Measurements from ENCODE around the gene SLC29A4.
"Not testable (repeated sequence)": the region's sequence is repeated elsewhere in the genome, so short reads cannot be mapped to it uniquely, and the experiment has no call there.

SLC29A4 gene

DNA sequence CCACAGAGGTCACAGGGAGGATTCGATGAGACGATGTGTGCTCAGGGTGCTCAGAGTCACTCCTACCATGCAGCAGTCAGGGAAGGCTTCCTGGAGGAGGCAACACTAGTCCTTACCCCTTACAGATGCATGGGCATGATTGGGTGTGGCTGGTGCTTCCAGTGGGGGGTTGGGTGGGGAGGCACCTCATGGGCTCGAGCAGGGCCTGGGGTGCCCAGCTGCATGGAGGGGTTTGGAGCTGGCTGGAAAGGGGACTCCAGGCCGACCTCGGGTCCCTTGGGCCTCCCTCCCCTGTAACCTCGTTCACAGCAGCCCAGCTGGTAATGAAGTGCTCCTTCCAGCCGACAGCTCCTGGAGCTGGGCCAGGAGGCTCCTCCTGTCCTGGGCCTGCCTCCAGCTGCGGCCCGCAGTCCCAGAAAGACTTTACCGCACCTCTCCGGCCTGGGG, 7.7 kb upstream of the SLC29A4 start:
- not testable (repeated sequence) for DNase-seq (ENCODE audit: low spot score)

DNA sequence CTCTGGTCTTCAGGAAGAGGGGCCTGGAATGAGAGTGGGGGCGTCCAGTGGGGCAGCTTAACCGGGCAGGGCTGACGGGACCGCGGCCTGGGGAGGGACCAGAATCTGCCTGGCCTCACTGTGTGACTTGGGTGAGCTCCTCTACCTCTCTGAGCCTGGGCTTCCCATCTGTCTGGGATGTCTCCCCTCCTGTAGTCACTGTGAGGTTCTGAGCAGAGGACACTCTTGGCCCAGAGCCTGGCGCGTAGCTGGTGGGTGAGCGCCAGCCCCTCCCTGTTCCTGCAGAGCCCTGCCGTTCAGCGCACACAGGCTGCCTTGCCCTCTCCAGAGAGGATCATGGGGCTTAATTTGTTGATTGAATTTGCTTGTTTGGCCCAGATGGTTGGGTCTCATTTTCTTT, 7.2 kb upstream of the SLC29A4 start:
- DNase-seq (ENCODE audit: low spot score): not testable (repeated sequence)

DNA sequence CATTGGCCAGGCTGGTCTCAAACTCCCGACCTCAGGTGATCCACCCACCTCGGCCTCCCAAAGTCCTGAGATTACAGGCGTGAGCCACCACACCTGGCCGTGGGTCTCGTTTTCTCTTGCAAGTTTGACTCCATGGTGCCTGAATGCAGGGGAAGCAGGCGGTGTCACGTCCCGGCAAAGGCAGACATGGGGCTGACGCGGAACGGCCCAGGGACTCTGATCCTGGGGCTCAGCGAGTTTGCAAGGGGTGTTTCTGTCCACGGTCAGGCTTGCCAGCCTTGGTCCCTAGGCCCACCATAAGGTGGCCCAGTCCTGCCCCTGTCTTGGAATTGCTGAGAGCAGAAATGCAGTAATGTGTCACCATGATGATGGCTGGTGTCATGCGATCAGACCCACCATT, 6.6 kb upstream of the SLC29A4 start:
- not testable (repeated sequence) for DNase-seq (ENCODE audit: low spot score)

DNA sequence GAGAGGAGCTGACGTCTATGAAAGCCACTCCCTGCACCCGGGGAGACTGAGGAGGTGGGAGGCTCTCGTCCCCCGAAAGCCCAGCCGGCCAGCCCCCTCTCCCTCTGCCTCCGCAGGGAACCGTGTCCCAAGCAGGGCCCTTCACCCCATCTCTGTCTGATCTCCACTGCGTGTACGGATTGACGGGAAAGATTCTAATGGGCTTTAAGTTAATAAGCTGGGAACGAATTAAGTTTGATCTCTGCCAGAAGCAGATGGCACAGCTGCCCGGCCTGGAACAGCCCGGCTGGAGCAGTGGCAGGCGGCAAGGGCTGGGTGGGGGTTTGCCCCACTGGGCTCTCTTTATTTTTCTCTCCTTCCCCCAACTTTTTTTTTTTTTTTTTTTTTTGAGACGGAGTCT, 6.1 kb upstream of the SLC29A4 start:
- DNase-seq (ENCODE audit: low spot score): no peak

DNA sequence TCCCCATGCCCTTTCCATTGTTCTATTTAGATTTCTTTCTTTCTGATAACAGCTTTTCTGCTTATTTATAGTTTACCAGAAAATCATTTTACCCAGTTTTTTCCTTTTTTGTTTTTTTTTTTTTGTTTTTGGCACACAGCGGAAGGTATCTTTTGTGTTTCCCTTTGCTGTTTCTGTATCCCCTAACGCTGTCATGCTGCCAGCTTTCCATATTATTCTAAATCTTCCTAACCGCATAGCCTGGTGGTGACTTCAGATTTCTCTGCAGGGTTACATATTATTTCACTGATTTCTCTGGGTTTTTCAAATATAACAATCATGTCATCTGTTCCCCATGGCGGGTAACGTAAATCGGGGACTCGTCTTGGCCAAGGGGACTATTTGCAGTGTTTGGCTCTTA, 4.0 kb upstream of the SLC29A4 start:
- no peak for DNase-seq (ENCODE audit: low spot score)

DNA sequence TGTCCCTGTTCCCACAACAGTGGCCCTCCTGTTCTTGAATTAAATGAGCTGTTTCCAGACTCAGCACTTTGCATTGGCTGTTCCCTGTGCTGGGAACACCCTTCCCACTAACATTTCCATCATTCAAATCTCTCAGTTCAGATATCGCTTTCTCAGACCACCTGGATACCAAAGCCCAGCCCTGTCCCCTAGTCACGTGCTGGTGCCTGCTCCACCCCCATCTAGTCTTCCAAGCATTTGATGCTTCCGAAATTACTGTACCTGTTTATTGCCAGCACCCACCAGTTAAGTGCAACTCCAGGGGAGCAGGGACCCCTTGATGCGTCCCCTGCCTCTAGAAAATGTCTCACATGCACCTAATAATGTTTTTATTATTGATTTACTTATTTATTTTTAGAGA, 3.0 kb upstream of the SLC29A4 start:
- DNase-seq (ENCODE audit: low spot score): no peak

DNA sequence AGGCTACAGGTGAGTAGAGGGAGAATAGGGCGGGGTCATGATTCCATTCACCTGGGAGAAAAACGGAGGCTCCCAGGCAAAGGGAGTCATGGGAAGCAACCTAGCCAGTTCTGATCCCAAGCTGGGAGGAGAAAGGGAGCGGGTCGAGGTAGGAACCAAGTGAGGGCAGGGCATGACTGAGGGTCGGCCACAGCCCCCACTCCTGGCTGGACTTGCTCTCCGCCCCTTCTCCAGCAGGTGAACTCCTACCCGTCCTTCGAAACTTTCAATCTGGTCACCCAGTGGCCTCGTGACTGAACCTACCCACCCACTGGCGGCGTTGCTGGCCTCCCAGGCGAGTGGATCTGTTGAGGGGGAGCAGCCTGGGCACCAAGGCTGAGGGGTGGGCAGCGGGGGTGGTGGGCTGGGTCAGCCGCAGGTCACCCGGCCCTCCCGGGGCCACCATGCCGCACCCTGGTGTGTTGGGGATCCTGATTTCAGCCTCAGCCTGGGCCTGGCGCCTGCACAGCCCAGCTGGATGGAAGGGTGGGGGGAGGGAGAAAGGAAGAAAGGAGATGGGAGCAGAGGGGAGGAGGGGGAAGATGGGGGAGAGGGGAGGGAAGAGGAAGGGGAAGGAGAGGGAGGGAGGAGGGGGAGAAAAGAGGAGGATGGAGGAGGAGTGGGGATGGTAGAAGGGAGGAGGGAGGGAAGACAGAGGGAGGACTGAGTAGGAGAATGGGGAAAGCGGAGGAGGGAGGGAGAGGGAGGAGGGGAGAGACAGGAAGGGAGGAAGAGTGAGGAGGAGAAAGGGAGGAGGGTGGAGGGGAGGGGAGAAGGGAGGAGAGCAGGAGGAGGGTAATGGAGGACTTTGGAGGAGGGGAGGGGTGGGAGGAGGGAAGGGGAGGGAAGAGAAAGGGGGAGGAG, 894 bp upstream of the SLC29A4 start:
- DNase-seq (ENCODE audit: low spot score): not testable (repeated sequence)

DNA sequence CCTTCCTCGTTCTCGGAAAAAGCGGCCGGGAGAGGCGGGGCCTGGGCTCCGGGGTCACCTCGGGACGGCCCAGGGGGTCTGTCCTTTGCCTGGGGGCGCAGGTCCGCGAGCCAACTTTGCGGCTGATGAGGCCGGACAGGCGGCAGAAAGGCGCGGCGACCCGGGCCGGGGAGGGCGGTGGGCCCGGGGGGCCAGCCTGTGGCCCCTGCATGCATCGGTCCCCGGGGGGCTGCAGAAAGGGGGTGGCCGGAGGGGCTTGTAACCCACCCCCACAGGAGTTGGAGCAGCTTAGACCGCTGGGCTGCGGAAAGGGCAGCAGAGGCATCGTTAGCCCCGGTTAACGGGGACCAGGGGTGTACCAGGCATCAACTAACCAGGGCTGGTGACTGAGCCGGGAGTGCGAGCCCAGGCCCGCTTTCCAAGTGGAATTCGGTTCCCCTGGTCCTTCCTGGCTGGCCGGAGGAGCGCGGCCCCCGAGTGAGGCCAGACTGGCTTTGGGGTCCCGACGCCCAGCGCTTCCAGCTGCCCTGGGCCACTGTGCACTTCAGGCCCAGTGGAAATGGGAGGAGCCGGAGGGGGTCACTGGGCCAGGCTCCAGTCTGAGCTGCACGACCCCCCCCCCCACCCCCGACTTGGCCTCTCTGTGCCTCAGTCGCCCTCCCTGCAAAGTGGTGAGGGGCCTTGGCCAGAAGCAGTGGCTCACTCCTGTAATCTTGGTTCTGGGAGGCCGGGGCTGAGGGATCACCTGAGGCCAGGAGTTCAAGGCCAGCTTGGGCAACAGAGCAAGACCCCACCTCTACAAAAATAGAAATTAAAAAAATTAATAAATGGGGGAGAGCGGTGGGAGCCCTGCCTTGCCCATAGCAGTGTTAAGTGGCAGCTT, 919 bp downstream of the SLC29A4 start:
- peak; percentile 36 for DNase-seq (ENCODE audit: low spot score)

DNA sequence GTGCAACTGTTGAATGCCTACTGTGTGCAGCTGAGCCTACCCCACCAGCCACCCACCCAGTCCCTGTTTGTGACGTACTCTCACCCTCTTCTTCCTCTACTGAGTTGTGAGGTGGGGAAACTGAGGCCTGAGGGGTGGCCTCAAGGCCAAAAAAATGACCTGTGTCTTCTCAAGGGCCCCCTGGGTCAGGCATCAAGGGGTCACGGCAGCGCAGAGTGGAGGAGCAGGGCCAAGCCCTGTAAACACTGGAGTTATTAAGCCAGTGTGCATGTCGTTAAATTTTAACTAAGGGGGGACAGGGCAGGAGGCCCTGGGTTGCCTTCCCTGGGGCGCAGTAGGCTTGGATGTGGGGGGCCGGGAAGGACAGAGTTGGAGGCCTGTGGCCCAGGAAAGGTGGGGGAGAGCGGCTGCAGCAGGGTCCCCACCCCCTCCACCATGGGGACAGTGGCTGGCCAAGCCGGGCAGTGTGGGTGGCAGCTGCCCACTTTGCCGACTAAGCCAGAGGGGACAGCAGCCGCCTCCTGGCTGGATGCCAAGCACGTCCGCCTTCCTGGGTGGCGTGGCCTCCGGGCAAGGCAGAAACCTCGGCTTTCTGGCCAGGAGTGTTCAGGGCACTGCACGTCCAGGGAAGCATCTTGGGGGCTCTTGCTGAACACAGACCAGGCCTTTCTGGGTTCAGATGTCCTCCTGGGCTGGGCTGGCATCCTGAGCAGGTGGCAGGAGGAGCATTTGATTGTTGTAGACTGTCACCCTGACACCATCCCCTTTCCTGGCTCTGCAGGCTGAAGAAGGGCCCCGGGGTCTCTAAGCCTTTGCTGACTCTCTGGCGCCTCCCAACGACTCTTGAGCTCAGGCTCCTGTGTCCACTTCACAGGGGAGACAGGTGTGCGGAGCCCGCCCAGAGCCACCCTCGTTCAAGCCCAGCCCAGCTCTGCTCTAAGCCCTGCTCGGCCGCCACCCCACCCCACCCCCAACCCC, 1.9 kb downstream of the SLC29A4 start:
- DNase-seq (ENCODE audit: low spot score): peak; percentile 84

DNA sequence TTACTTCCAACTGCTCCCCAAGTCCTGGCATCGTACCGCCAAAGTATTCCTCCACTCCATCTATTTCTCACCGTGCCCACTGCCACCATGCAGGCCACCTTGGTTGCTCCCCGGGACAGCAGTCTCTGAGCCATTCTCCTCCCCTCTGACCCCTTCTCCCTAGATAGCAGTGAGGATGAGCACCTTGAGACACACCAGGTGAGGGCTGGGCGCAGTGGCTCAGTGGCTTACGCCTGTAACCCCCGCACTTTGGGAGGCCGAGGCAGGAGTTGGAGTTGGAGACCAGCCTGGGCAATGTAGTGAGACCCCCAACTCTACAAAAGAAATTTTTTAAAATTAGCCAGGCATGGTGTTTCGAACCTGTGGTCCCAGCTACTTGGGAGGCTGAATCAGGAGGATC, 4.2 kb downstream of the SLC29A4 start:
- DNase-seq (ENCODE audit: low spot score): no peak

DNA sequence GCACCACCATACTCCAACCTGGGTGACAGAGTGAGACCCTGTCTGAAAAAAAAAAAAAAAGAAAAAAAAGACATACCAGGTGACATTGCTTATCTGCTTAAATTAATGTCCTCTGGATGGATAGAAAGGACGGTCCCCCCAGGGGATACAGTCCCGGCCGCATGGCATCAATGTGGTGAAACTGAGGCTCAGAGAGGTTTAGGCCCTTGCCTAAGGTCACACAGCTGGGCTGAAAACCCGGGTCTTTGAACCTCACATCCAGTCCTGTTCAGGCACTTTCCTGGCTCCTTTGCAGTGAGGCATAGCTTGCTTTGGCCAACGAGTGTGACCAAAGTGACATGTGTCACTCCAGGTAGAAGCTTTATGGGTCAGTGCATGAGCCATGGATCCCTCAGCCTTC, 4.6 kb downstream of the SLC29A4 start:
- DNase-seq (ENCODE audit: low spot score): not testable (repeated sequence)

DNA sequence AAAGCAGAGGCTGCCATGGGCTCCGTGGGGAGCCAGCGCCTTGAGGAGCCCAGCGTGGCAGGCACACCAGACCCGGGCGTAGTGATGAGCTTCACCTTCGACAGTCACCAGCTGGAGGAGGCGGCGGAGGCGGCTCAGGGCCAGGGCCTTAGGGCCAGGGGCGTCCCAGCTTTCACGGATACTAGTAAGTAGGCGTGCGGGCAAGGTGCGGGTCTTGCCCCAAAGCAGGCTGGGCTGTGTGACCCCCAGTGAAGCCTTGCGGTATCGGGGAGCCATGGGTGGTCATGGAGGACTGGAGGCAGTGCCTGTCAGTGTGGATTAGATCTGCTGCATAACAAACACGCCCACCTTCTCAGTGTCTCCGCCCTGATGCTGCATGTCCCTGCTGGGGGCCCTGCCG, 5.1 kb downstream of the SLC29A4 start:
- DNase-seq (ENCODE audit: low spot score): no peak

DNA sequence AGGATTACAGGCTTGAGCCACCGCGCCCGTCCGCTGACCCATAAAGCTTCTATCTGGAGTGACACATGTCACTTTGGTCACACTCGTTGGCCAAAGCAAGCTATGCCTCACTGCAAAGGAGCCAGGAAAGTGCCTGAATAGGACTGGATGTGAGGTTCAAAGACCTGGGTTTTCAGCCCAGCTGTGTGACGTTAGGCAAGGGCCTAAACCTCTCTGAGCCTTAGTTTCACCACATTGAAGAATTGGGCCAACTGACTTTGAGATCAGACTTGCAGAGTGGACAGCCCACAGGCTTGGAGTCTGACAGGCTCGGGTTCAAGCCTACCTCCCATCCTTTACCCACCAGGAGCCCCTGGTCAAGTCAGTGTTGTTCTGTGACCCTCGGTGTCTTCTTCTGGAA, 5.8 kb downstream of the SLC29A4 start:
- DNase-seq (ENCODE audit: low spot score): not testable (repeated sequence)

DNA sequence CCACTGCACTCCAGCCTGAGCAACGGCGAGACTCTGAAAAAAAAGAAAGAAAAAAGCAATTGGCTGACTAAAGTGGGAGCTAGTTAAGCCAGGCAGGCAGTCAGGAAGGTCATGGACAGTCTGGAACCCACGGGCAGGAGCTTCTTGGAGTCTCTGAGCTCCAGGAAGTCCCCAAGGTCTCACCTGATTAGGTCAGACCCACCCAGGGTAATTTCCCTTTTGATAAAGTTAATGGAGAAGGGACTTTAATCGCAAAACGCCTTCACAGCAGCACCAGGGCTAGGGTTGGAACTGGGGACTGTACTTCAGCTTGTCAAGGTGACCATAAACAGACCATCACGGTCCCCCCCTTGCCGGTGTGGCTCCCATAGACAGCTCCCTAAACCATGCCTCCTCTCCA, 6.6 kb downstream of the SLC29A4 start:
- DNase-seq (ENCODE audit: low spot score): no peak

DNA sequence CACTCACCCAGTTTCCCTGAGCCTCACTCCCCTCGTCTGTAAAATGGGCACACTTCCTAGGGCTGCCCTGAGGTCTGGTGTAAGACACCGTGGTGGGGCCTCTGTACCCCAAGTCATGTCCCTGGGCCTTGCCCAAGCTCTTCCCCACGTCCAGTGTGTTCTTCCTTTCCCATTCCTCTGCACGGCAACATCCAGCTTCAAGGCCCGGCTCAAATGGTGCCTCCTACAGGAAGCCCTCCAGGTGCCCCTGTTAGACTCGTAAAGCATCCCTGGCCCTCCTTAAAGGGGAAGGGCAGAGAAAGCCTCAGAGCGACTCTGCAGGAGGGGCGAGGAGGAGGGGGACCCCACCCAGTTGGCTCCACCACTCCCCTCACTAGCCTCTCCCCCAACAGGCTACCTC, 8.6 kb downstream of the SLC29A4 start:
- no peak for DNase-seq (ENCODE audit: low spot score)

DNA sequence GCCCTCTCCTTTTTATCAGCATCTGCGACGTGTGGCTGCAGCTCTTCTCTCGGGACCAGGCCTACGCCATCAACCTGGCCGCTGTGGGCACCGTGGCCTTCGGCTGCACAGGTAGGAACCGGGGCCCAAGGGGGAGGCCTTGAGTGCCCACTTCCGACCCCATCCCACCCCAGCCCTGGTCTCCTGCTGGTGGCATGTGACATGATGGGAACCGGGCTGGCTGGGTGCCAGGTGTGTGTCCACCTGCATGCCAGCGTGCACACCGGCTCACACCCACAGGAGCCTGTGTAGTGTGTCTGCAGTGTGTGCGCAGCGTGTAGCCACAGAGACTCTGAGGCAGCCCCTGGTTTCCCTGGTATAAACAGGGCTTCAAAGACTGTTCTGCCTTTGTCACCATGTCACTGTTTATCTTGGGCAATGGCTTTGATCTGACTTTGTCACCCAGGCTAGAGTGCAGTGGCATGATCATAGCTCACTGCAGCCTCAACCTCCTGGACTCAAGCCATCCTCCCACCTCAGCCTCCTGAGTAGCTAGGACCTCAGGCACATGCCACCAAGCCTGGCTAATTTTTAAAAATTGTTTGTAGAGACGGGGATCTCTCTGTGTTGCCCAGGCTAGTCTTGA, 9.1 kb downstream of the SLC29A4 start:
- not testable (repeated sequence) for DNase-seq (ENCODE audit: low spot score)

DNA sequence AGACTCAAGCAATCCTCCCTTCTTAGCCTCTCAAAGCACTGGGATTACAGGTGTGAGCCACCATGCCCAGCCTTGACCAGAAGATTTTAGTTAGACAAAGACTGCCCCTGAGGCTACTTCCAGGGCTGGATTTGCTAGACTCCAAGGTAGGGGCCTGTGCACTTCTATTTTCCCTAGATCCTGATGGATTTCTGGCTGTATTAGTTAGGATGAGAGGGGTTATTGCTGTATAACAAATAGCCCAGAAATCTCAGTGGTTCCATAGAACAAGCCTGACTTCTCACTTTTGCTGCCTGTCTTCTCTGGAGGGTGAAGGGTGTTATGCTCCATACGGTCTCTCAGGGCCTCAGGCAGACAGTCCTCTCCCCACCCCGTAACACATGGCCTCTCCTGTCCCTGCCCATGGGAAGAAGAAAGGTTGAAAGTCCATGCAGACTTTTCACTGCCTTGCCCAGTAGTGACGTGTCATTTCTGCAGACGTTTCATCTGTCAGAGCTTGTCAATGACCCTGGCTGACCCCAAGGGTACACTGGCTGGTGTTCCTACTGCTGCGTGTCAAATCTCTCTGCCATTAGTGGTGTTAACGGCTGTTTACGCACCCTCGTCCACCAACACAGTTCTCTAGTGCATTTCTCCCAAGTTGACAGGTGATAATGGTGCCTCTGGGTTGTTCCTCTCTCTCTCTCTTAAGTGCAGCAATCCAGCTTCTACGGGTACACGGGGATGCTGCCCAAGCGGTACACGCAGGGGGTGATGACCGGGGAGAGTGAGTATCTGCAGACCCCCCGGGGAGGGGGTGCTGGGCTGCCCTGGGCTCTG, 11.6 kb downstream of the SLC29A4 start:
- DNase-seq (ENCODE audit: low spot score): no peak

DNA sequence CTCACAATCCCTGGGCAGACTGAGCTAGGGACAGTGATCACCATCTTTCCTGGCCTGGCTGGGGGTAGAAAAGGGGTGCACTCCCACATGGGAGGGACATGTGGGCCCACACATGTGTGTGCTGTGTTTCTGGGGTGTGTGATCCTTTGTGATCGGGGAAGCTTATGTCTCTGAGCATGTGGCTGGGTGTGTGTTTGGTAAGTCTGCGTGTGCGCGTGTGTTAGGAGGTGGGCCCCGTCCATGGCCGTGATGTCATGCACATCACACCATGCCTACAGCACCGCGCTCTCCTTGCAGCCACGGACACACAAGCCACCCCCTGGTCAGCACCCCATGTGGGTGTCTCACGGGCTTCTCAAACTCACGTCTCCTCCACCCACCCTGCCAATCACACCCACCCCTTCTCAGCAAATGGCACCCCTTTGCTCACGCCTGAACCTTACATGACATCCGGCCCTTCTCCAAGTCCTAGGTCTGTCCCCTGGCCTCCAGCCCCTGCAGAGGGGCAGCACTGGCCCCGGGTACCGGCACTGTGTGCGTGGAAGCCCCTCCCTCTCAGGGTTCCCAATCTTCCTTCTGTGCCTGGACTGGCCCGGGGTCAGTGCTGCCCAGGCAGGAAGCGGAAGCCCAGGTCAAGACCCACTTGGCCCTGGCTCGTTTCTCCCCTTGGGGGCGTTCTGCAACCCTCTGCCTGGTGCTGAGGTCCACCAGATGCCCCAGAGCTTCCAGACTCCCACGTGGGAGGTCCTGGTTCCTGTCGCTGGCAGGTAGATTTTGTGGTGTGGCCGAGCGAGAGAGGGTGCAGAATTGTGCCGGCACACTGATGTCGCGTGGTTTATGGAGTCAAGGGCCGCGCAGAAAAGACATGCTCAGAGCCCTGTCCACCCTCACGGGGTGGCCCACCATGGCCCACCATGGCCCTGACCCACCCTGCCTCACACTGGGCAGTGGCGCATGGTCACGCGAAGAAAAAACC, 12.6 kb downstream of the SLC29A4 start:
- DNase-seq (ENCODE audit: low spot score): no peak

DNA sequence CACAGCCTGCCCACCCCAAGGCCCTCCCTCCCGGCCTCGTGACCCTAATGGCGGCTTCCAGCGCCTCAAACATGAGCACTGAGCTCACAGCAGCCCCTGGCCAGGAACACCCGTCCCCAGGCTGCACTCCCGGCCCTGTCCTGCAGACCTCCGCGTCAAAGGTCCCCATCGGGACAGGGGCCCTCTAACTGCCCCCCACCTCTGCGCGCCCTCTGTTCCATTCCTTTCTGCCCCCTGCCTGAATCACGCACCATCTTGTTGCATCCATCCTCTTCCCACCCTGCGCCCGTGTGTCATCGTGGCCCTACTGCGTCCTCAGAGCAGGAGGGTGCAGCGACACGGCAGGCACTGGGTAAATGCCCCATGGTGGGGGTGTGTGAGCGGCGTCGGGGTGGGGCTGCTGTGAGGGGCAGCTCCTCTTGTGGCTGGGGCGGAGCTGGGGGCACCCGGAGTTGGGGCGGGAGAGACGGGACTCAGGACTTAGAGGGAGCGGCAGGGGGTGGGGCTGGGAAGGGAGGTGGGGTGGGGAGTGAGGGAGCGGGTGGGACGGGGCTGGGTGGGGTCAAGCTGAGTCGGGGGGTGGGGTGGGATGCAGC, 13.4 kb downstream of the SLC29A4 start:
- DNase-seq (ENCODE audit: low spot score): no peak
